OCI-LY7 (cell line): Measurements from ENCODE around the gene SH3PXD2A.

Experiments
- EZH2phosphoT487 ChIP-seq: fragments of 200-600 bp; sonication (generic); IDR thresholded peaks from 2 replicates; pipeline ENCODE4 v1.6.1; 2018; ENCODE audit warnings: low read depth, borderline replicate concordance, mild to moderate bottlenecking, mixed run types, antibody characterized with exemption, low read length, moderate library complexity, mixed read lengths
- TF ChIP-seq, protein P1 (sequence below): fragments of 200-600 bp; sonication (generic); conservative IDR thresholded peaks from 2 replicates; pipeline ENCODE4 v1.5.1; 2014; ENCODE audit warnings: mild to moderate bottlenecking, antibody characterized with exemption, low read length, moderate library complexity, mixed read lengths

- TF ChIP-seq, protein P1, sequence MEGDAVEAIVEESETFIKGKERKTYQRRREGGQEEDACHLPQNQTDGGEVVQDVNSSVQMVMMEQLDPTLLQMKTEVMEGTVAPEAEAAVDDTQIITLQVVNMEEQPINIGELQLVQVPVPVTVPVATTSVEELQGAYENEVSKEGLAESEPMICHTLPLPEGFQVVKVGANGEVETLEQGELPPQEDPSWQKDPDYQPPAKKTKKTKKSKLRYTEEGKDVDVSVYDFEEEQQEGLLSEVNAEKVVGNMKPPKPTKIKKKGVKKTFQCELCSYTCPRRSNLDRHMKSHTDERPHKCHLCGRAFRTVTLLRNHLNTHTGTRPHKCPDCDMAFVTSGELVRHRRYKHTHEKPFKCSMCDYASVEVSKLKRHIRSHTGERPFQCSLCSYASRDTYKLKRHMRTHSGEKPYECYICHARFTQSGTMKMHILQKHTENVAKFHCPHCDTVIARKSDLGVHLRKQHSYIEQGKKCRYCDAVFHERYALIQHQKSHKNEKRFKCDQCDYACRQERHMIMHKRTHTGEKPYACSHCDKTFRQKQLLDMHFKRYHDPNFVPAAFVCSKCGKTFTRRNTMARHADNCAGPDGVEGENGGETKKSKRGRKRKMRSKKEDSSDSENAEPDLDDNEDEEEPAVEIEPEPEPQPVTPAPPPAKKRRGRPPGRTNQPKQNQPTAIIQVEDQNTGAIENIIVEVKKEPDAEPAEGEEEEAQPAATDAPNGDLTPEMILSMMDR: no peak
- TF ChIP-seq EZH2phosphoT487: no peak
These were observed 236.6 kb downstream of the SH3PXD2A start for GRCh38 chr10:103618575-103619423.
